ENCODE results near the gene PCYT2.

Gene PCYT2

DNA sequence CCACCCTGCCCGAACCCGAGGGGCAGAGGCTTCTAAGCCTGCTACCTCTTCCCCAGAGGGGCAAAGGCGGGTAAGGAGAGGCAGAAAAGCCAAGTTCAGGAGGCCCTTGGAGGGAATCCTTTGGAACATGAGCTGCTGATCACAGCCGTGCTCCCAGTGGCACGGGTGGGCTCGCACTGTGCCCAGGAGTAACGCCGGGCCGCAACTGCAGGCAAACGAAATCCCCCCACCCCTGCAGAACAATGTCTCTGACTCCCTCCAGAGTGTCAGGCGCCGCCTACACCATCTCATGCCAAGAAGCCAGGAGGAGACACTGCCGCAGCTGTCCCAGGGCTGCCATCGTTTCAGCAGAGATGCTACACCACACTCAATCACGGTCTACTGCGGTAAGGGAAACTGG, 59.8 kb downstream of the PCYT2 start:
- DNase-seq: no peak

All from effector CD4-positive, alpha-beta T cell (primary cell).